Ovary (tissue), 9 donors: ENCODE results near the gene TTC6. TPM values are rescaled to one million over a fixed set of nuclear protein-coding genes. Genes with fewer than 3 reads are reported as not detected.

ENCODE experiments used
- DNase-seq, 5 donors: peaks; one replicate each; pipeline ENCODE4 v3.0.0-alpha.2; 2019 to 2020
- H3K27ac ChIP-seq, 2 donors: fragments of 200-600 bp; one replicate each; pipeline versions ENCODE4 v1.5.1 to v1.8.0; 2019 to 2022
- H3K27me3 ChIP-seq: fragments of 200-600 bp; one replicate; pipeline ENCODE4 v1.8.0; 2022
- H3K36me3 ChIP-seq: fragments of 200-600 bp; sonication (generic); one replicate; pipeline ENCODE4 v1.5.1; 2019
- H3K4me1 ChIP-seq: one replicate; pipeline ENCODE4 v1.8.1; 2013; ENCODE audit warnings: mild to moderate bottlenecking, moderate library complexity; ENCODE audit not compliant: insufficient read depth
- H3K4me3 ChIP-seq: fragments of 200-600 bp; sonication (generic); one replicate; pipeline ENCODE4 v1.5.1; 2017
- H3K9me3 ChIP-seq, 2 donors: fragments of 200-600 bp in 1 of 2; sonication (generic) in 1 of 2; one replicate each; pipeline versions ENCODE4 v1.5.1 to v1.8.1; 2013 to 2019; ENCODE audit warnings: mild to moderate bottlenecking in 1 of 2, moderate library complexity in 1 of 2
- EP300 ChIP-seq: sonication (generic); formaldehyde crosslinking; IDR thresholded peaks from one replicate; pipeline ENCODE4 v1.6.1; 2017; ENCODE audit warnings: antibody characterized with exemption
- POLR2A ChIP-seq: fragments of 450-650 bp; IDR thresholded peaks from one replicate; pipeline ENCODE4 v1.6.1; 2017; ENCODE audit warnings: antibody characterized with exemption, mild to moderate bottlenecking, moderate library complexity
- WGBS, 3 donors: extraction: QIAGEN DNeasy Blood & Tissue Kit in 1 of 3; methylation state at CpG; one replicate each; pipeline versions ENCODE4 v1.1.5 to v1.1.7; 2013 to 2017; 5-methylcytosine and 5-hydroxymethylcytosine counted together
- intact Hi-C, 4 donors: fragments of 100-400 bp; cut with DNase I; formaldehyde crosslinking; loops; one replicate each; pipeline versions ENCODE4 v1.11.0 to v1.15.1; 2022 to 2023
- polyA plus RNA-seq, 2 donors: library from polyadenylated mRNA; stranded (reverse); fragments of 200-250 nt in 1 of 2; fragments of 350-450 nt in 1 of 2; fragmentation: Illumina TruSeq in 1 of 2; extraction: RNeasy Lipid Tissue Mini Kit (QIAGEN cat#74804) in 1 of 2; gene quantifications; one replicate each; pipeline ENCODE4 v1.2.3, GENCODE V29; 2013 to 2014
- total RNA-seq, 7 donors: library from RNA; depleted of rRNA in 2 of 7; stranded (reverse); fragments of >200 nt in 2 of 7; fragmentation: NEBNext Ultra II Directional in 3 of 7; extraction: Animal tissue kit (Norgen Biotek cat#: 25700) in 3 of 7; gene quantifications; one replicate each; pipeline versions ENCODE4 v1.1.0 to v1.2.4, GENCODE V29; 2016 to 2023
- TF ChIP-seq, protein P1 (sequence below), 3 donors: fragments of 450-650 bp in 2 of 3; fragments of 200-600 bp in 1 of 3; IDR thresholded peaks; one replicate each; pipeline versions ENCODE4 v1.5.1 to v1.8.0; 2016 to 2022; ENCODE audit warnings: antibody characterized with exemption in 3 of 3, mild to moderate bottlenecking in 1 of 3
- donor health status: DM: no; HTN: no; CAD: no; lungs with moderate emphysema.
- donor health status: DM: no; HTN: no; CAD: no.
- donor health status: Bipolar disorder and iron deficiency.
- donor health status: DM: yes; HTN: yes; CAD: no.
- donor health status: DM: no; HTN: no; CAD: no.
- donor health status: DM: yes; HTN: yes; CAD: no.

Gene TTC6
- total and polyA plus RNA-seq, 9 donors: 0.05 to 0.92 (median 0.58) TPM; not detected in 6

DNA sequence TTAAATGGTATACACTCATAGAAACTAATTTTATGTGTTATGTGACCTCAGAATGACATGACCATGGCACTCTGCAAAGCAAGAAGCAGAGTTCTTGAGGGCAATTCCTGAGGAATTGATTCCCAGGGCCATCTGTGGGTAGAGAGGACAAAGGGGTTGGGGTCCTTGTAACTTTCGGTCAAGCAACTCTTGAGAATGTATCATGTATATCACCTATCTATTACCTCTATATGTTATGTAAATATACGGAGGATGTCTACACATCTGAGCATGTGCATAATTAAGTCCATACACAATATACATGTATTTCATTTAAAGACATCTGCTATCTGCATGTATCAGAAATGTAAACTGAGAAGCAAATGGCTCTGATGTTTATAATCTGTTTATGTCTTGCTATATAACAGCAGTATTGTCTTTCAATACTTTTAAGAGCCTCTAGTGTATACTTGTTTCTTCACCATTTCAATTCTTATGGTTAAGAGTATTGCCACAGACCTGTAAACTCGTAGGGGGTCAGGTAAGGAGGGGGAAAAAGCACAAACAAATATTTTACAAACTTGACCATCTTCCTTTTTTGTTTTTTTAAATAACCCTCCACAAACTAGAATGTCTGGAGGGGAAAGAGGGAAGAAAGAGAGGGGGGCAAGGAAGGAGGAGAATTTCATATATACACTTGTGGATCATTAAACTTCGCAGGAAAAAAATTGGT lies 4.8 kb upstream of the TTC6 start:
- 21 to 23% (median 22%) methylated on average over 4 of the region's 4 CpGs for WGBS, 3 donors
- intact Hi-C loops: no loop called here
- TF ChIP-seq POLR2A (no peak), EP300 (no peak)
- TF ChIP-seq, protein P1, sequence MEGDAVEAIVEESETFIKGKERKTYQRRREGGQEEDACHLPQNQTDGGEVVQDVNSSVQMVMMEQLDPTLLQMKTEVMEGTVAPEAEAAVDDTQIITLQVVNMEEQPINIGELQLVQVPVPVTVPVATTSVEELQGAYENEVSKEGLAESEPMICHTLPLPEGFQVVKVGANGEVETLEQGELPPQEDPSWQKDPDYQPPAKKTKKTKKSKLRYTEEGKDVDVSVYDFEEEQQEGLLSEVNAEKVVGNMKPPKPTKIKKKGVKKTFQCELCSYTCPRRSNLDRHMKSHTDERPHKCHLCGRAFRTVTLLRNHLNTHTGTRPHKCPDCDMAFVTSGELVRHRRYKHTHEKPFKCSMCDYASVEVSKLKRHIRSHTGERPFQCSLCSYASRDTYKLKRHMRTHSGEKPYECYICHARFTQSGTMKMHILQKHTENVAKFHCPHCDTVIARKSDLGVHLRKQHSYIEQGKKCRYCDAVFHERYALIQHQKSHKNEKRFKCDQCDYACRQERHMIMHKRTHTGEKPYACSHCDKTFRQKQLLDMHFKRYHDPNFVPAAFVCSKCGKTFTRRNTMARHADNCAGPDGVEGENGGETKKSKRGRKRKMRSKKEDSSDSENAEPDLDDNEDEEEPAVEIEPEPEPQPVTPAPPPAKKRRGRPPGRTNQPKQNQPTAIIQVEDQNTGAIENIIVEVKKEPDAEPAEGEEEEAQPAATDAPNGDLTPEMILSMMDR (IDR thresholded peaks at IDR 0.05): no peak

DNA sequence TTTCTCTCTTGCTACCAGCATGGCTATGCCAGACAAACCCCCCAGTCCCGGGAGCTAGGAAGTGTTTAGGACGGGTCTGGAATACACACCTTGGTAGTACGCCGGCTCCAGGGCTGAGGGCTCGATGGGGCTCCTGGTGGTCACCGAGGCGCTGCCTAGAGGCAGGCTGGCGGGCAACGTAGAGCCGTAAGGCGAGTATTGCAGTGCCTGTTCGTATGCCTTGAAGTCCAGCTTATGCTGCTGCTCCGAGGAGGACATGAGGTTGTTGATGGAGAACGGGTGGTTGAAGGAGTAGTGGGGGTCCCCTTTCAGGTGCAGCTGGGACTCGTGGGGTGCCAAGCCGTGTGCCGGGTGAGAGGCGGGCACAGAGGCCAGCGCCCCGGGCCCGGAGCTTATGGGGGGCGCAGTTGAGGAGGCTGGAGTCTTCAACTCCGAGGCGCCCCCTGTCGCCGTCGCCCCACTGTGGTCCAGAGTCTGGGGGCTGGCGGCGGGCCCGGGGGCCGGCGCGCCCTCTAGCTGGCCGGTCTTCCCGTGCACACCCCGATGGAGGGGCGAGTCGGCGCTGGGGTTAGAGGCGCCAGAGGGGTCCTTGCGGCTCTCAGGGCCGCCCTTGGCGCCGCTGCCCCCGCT lies 4.0 kb upstream of the TTC6 start:
- Histone ChIP-seq H3K4me1 (peaks cover 9% of the 10 kb centered on the region), H3K9me3 (peaks cover 0 to 3% of the 10 kb centered on the region in 2 donors), H3K27ac (no peak overlapping the region), H3K36me3 (no peaks in the 10 kb centered on the region), H3K4me3 (peak overlapping the region; percentile 20), H3K27me3 (peaks cover 5% of the 10 kb centered on the region)
- DNase-seq: no peak
- WGBS, 3 donors: 4 to 5% (median 4%) methylated on average over 40 to 45 of the region's 45 CpGs
- TF ChIP-seq EP300 (no peak), POLR2A (no peak)
- TF ChIP-seq, protein P1 (IDR thresholded peaks at IDR 0.05): no peak
- intact Hi-C loops: no loop called here

More for the DNA sequence above, 4.8 kb upstream of the TTC6 start:
- no peak overlapping the region for H3K27ac ChIP-seq
- peaks cover 5% of the 10 kb centered on the region for H3K27me3 ChIP-seq
- no peak for DNase-seq
- no peaks in the 10 kb centered on the region for H3K36me3 ChIP-seq
- no peak overlapping the region for H3K4me3 ChIP-seq
- peaks cover 0 to 3% of the 10 kb centered on the region in 2 donors for H3K9me3 ChIP-seq
- peaks cover 5% of the 10 kb centered on the region for H3K4me1 ChIP-seq

DNA sequence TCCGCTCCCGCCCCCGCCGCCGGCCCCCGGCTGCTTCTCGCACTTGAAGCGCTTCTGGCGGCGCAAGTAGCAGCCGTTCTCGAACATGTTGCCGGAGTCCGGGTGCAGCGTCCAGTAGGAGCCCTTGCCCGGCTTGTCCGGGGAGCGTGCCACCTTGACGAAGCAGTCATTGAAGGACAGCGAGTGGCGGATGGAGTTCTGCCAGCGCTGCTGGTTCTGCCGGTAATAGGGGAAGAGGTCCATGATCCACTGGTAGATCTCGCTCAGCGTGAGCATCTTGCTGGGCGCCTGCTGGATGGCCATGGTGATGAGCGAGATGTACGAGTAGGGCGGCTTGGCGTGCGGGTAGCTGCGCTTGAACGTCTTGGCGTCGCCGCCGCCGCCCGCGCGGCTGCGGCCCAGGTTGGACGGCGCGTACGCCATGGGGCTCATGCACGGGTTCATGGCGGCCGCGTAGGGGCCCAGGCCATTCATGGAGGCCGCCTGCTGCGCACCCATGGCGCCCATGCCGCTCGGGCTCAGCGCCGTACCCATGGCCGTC lies 3.4 kb upstream of the TTC6 start:
- H3K27me3 ChIP-seq: peaks cover 5% of the 10 kb centered on the region
- no peaks in the 10 kb centered on the region for H3K36me3 ChIP-seq
- peaks cover 0 to 3% of the 10 kb centered on the region in 2 donors for H3K9me3 ChIP-seq
- intact Hi-C loops: no loop called here
- peak overlapping the region; percentile 20 for H3K4me3 ChIP-seq
- 3 to 8% (median 5%) methylated on average over 17 to 58 of the region's 58 CpGs for WGBS, 3 donors
- no peak overlapping the region for H3K27ac ChIP-seq
- peaks cover 9% of the 10 kb centered on the region for H3K4me1 ChIP-seq
- TF ChIP-seq POLR2A (no peak), EP300 (no peak)
- TF ChIP-seq, protein P1 (IDR thresholded peaks at IDR 0.05): no peak
- DNase-seq: no peak

DNA sequence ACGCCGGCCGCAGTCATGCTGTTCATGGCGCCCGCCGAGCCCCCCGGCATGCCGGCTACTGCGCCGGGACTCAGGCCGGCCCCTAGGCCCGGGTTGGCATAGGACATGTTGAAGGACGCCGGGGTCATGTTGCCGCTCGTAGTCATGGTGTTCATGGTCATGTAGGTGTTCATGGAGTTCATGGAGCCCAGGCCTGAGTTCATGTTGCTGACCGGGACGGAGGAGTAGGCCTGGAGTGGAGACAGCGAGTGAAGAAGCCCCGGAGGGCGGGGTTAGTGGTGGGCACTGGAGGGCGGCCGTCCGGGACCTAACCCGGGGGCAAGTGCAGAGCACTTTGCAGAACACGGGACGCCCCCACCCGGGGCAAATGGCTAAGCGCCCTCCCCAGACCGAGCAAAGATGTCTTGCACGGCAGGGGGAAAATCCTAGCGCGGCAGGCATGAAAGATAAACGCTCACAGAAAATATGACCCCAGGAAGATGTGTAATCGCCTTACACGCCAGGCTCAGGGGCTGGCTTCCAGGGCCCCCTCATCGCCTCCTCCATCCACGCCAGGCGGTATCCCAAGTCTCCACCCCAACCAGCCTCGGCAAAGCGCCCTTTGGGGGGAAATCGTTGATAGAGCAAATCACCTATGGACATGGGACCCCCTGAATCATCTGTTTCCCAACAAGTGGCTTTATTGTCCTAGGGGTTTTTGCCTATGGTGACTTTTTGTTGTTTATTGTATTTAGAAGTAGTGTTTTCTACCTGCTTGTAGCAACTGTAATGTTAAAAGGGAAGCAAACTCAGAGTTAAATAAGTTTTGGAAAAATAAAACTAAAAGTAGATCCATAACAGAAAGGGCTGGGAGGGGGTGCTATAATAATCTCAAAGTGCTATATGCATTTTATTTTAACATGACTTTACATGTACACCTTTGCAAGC lies 2.7 kb upstream of the TTC6 start:
- TF ChIP-seq EP300 (no peak), POLR2A (no peak)
- TF ChIP-seq, protein P1 (IDR thresholded peaks at IDR 0.05): no peak
- Histone ChIP-seq H3K9me3 (peaks cover 0 to 3% of the 10 kb centered on the region in 2 donors), H3K4me1 (peaks cover 9% of the 10 kb centered on the region), H3K27ac (no peak overlapping the region), H3K36me3 (no peaks in the 10 kb centered on the region), H3K27me3 (peaks cover 5% of the 10 kb centered on the region), H3K4me3 (peak overlapping the region; percentile 9)
- intact Hi-C loops: no loop called here
- 8 to 9% (median 9%) methylated on average over 39 to 42 of the region's 42 CpGs for WGBS, 3 donors
- no peak for DNase-seq
